GM13977 (cell line): ENCODE results near the gene TNN.
"Not testable (repeated sequence)": the region's sequence is repeated elsewhere in the genome, so short reads cannot be mapped to it uniquely, and the experiment has no call there.

Experiments used
- DNase-seq: peaks from one replicate; pipeline ENCODE4 v3.0.0; 2012; ENCODE audit warnings: low spot score
- CTCF ChIP-seq: IDR thresholded peaks from 2 replicates; pipeline ENCODE4 v1.5.1; 2012; ENCODE audit warnings: mild to moderate bottlenecking, control low read depth; ENCODE audit not compliant: insufficient read depth; ENCODE audit errors: extremely low read depth, missing control alignments
- in situ Hi-C: fragments of 300-500 bp; cut with MboI; formaldehyde crosslinking; loops from one replicate; pipeline ENCODE4 v1.12.0; 2022; ENCODE audit warnings: low sequenced_read_pairs, low pct_unique_long_range_greater_than_20kb, mixed read lengths, inconsistent platforms; ENCODE audit not compliant: unreplicated experiment

The TNN gene

GRCh38 chr1:175095978-175096607 lies 28.5 kb downstream of the TNN start:
- no peak for DNase-seq
- in situ Hi-C loops = no loop called here

GRCh38 chr1:175097361-175097760 lies 29.7 kb downstream of the TNN start:
- in situ Hi-C loops = no loop called here
- TF ChIP-seq CTCF = no peak
- DNase-seq = no peak

More at GRCh38 chr1:175095978-175096607, 28.5 kb downstream of the TNN start:
- TF ChIP-seq CTCF = no peak

- in situ Hi-C loops = no loop called here
- no peak for TF ChIP-seq CTCF
Measured at GRCh38 chr1:175099916-175100315, 32.3 kb downstream of the TNN start.

GRCh38 chr1:175102166-175102565 lies 34.5 kb downstream of the TNN start:
- DNase-seq, in situ Hi-C loops: not testable (repeated sequence)

More at GRCh38 chr1:175099916-175100315, 32.3 kb downstream of the TNN start:
- no peak for DNase-seq

- DNase-seq, in situ Hi-C loops: not testable (repeated sequence)
Measured at GRCh38 chr1:175106536-175106935, 38.9 kb downstream of the TNN start.

GRCh38 chr1:175108331-175108820 lies 40.7 kb downstream of the TNN start:
- in situ Hi-C loops, DNase-seq: not testable (repeated sequence)

- DNase-seq = no peak
- no peak for TF ChIP-seq CTCF
- in situ Hi-C loops = no loop called here
Measured at GRCh38 chr1:175114996-175115395, 47.4 kb downstream of the TNN start.

- DNase-seq = no peak
- no peak for TF ChIP-seq CTCF
- in situ Hi-C loops = no loop called here
Measured at GRCh38 chr1:175116210-175116798, 48.7 kb downstream of the TNN start.
